ENCODE results near the gene PTGFR. TPM values are rescaled to one million over a fixed set of nuclear protein-coding genes. Genes with fewer than 3 reads are reported as not detected.

The PTGFR gene
- total and polyA plus RNA-seq, 4 donors: 0.36 to 44.3 (median 3.9) TPM; not detected in 1

DNA sequence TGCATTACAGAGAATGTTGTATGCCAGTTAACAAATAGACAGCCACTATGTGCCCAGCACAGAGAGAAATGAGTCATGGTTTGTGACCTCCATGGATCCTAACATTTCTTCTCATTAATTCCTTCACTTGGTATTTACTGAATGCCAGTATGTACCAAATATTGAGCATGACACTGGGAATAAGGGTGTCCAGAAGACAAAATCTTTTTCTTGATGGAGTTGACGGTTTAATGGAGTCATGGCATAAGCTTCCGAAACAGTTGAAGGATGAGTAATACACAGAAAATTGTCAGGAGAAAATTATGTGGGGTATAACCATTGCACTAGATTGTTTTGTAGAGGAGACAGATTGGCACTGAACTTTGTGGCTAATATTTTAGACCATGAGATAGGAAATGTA lies 36.9 kb downstream of the PTGFR start:
- ATAC-seq (ENCODE audit: low FRiP score) (no peak), DNase-seq (no peak)
- H3K9me3 ChIP-seq (ENCODE audit: control insufficient read depth, low read length): no peaks in the 10 kb centered on the region
- no peaks in the 10 kb centered on the region for H3K27me3 ChIP-seq (ENCODE audit: control insufficient read depth in 1 of 2, insufficient read depth in 2 of 2, low read length in 1 of 2)
- H3K36me3 ChIP-seq (ENCODE audit: control insufficient read depth in 1 of 2, insufficient read depth in 2 of 2, low read length in 1 of 2): no peaks in the 10 kb centered on the region
- 88 to 94% methylated on average over 2 of the region's 2 CpGs for WGBS, 2 donors
- no peaks in the 10 kb centered on the region for H3K4me1 ChIP-seq (ENCODE audit: control insufficient read depth in 1 of 2, insufficient read depth in 2 of 2, low read length in 2 of 2)
- intact Hi-C loops (cut with DNase I): no loop called here
- no peak overlapping the region for H3K27ac ChIP-seq (ENCODE audit: low read depth in 1 of 2, low read length in 2 of 2)
- no peak overlapping the region for H3K4me3 ChIP-seq (ENCODE audit: low read length in 2 of 2)

DNA sequence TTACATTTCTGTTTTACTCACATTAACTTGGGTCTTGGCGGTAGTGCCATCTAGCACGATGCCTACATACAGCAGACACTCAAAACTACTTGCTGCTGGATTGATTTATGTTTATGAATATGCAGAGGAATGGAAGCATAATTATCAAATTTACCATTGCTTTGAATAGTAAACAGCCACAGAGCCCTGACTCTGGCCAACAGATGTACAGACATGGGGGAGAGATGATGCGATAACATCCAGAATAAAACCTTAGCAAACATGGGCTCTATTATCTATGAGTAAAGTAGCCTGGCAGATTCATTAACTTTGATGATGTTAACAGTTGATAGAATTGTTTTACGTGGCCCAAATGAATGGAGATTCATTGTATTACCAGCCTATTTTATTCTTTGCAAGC lies 42.8 kb downstream of the PTGFR start:
- no peak for ATAC-seq (ENCODE audit: low FRiP score)
- WGBS, 2 donors: 85 to 89% methylated on average over 4 of the region's 4 CpGs
- Histone ChIP-seq H3K4me3 (ENCODE audit: low read length in 2 of 2) (no peak overlapping the region), H3K27ac (ENCODE audit: low read depth in 1 of 2, low read length in 2 of 2) (no peak overlapping the region), H3K36me3 (ENCODE audit: control insufficient read depth in 1 of 2, insufficient read depth in 2 of 2, low read length in 1 of 2) (no peaks in the 10 kb centered on the region), H3K9me3 (ENCODE audit: control insufficient read depth, low read length) (peaks cover 2% of the 10 kb centered on the region), H3K4me1 (ENCODE audit: control insufficient read depth in 1 of 2, insufficient read depth in 2 of 2, low read length in 2 of 2) (no peaks in the 10 kb centered on the region), H3K27me3 (ENCODE audit: control insufficient read depth in 1 of 2, insufficient read depth in 2 of 2, low read length in 1 of 2) (peaks cover 0 to 1% of the 10 kb centered on the region in 2 donors)
- intact Hi-C loops (cut with DNase I): no loop called here
- no peak for DNase-seq

DNA sequence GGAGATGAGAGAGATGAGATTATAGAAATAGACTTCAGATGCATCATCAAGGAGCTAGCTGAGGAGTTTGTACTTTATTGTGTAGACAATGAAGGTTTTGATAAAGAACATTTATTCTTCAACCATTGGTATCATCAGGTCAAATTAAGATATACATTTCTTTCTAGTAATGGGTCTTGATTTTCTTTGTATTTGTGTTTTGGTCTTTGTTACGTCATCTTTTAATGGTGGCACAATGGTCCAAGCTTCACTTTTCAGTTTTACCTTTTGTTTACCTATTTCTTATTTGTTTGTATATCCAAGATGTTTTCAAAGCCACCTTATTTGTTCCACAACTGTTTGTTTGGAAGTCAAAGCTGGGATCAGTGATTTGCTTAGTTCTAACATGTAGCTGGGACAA lies 44.5 kb downstream of the PTGFR start:
- H3K27me3 ChIP-seq (ENCODE audit: control insufficient read depth in 1 of 2, insufficient read depth in 2 of 2, low read length in 1 of 2): peaks cover 0 to 1% of the 10 kb centered on the region in 2 donors
- H3K27ac ChIP-seq (ENCODE audit: low read depth in 1 of 2, low read length in 2 of 2): no peak overlapping the region
- ATAC-seq (ENCODE audit: low FRiP score): no peak
- DNase-seq: no peak
- WGBS, 2 donors: 80 to 94% methylated on average over 1 of the region's 1 CpG
- no peaks in the 10 kb centered on the region for H3K4me1 ChIP-seq (ENCODE audit: control insufficient read depth in 1 of 2, insufficient read depth in 2 of 2, low read length in 2 of 2)
- H3K9me3 ChIP-seq (ENCODE audit: control insufficient read depth, low read length): peaks cover 2% of the 10 kb centered on the region
- intact Hi-C loops (cut with DNase I): no loop called here
- H3K36me3 ChIP-seq (ENCODE audit: control insufficient read depth in 1 of 2, insufficient read depth in 2 of 2, low read length in 1 of 2): no peaks in the 10 kb centered on the region
- H3K4me3 ChIP-seq (ENCODE audit: low read length in 2 of 2): no peak overlapping the region

DNA sequence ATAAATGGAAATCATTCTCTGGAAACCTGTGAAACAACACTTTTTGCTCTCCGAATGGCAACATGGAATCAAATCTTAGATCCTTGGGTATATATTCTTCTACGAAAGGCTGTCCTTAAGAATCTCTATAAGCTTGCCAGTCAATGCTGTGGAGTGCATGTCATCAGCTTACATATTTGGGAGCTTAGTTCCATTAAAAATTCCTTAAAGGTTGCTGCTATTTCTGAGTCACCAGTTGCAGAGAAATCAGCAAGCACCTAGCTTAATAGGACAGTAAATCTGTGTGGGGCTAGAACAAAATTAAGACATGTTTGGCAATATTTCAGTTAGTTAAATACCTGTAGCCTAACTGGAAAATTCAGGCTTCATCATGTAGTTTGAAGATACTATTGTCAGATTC lies 45.7 kb downstream of the PTGFR start:
- H3K4me1 ChIP-seq (ENCODE audit: control insufficient read depth in 1 of 2, insufficient read depth in 2 of 2, low read length in 2 of 2): no peaks in the 10 kb centered on the region
- peaks cover 0 to 1% of the 10 kb centered on the region in 2 donors for H3K27me3 ChIP-seq (ENCODE audit: control insufficient read depth in 1 of 2, insufficient read depth in 2 of 2, low read length in 1 of 2)
- H3K9me3 ChIP-seq (ENCODE audit: control insufficient read depth, low read length): peaks cover 2% of the 10 kb centered on the region
- no peaks in the 10 kb centered on the region for H3K36me3 ChIP-seq (ENCODE audit: control insufficient read depth in 1 of 2, insufficient read depth in 2 of 2, low read length in 1 of 2)
- no peak for DNase-seq
- H3K4me3 ChIP-seq (ENCODE audit: low read length in 2 of 2): no peak overlapping the region
- 86 to 89% methylated on average over 2 of the region's 2 CpGs for WGBS, 2 donors
- intact Hi-C loops (cut with DNase I): no loop called here
- no peak overlapping the region for H3K27ac ChIP-seq (ENCODE audit: low read depth in 1 of 2, low read length in 2 of 2)
- no peak for ATAC-seq (ENCODE audit: low FRiP score)

DNA sequence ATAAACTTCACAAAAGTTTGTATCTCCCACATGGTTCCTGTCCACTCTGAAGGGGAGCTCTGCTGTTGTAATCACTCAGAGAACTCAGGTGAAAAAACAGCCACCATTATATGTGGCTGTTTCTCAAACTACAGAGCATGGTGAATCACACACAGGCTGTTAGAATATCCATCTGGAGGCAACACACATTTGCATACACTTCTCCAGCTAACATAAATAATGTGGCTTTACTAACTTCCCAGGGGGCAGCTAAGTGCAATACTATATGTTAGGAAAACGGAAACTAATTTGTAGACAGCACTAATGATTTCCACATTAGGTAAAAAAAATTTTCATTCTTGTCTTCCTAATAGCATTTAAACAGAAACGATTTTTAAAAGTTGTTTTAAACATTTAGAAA lies 49.3 kb downstream of the PTGFR start:
- intact Hi-C loops (cut with DNase I): no loop called here
- Histone ChIP-seq H3K9me3 (ENCODE audit: control insufficient read depth, low read length) (no peaks in the 10 kb centered on the region), H3K4me3 (ENCODE audit: low read length in 2 of 2) (no peak overlapping the region), H3K4me1 (ENCODE audit: control insufficient read depth in 1 of 2, insufficient read depth in 2 of 2, low read length in 2 of 2) (no peaks in the 10 kb centered on the region), H3K27ac (ENCODE audit: low read depth in 1 of 2, low read length in 2 of 2) (no peak overlapping the region), H3K27me3 (ENCODE audit: control insufficient read depth in 1 of 2, insufficient read depth in 2 of 2, low read length in 1 of 2) (peaks cover 0 to 3% of the 10 kb centered on the region in 2 donors), H3K36me3 (ENCODE audit: control insufficient read depth in 1 of 2, insufficient read depth in 2 of 2, low read length in 1 of 2) (no peaks in the 10 kb centered on the region)
- DNase-seq: no peak
- 14 to 32% methylated on average over 2 of the region's 2 CpGs for WGBS, 2 donors
- ATAC-seq (ENCODE audit: low FRiP score): no peak

DNA sequence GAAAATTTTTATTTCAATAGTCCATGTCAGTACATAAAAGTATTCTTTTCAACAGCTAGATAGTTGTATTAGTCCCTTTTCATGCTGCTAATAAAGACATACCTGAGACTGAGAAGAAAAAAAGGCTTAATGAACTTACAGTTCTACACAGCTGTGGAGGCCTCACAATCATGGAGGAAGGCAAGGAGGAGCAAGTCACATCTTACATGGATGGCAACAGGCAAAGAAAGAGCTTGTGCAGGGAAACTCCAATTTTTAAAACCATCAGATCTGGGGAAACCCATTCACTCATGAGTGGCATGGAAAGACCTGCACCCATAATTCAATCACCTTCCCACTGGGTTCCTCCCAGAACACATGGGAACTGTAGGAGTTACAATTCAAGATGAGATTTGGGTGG lies 50.7 kb downstream of the PTGFR start:
- no peak overlapping the region for H3K4me3 ChIP-seq (ENCODE audit: low read length in 2 of 2)
- H3K4me1 ChIP-seq (ENCODE audit: control insufficient read depth in 1 of 2, insufficient read depth in 2 of 2, low read length in 2 of 2): no peaks in the 10 kb centered on the region
- H3K9me3 ChIP-seq (ENCODE audit: control insufficient read depth, low read length): no peaks in the 10 kb centered on the region
- ATAC-seq (ENCODE audit: low FRiP score) (no peak), DNase-seq (no peak)
- no peak overlapping the region for H3K27ac ChIP-seq (ENCODE audit: low read depth in 1 of 2, low read length in 2 of 2)
- H3K36me3 ChIP-seq (ENCODE audit: control insufficient read depth in 1 of 2, insufficient read depth in 2 of 2, low read length in 1 of 2): no peaks in the 10 kb centered on the region
- peaks cover 0 to 3% of the 10 kb centered on the region in 2 donors for H3K27me3 ChIP-seq (ENCODE audit: control insufficient read depth in 1 of 2, insufficient read depth in 2 of 2, low read length in 1 of 2)
- intact Hi-C loops (cut with DNase I): no loop called here

DNA sequence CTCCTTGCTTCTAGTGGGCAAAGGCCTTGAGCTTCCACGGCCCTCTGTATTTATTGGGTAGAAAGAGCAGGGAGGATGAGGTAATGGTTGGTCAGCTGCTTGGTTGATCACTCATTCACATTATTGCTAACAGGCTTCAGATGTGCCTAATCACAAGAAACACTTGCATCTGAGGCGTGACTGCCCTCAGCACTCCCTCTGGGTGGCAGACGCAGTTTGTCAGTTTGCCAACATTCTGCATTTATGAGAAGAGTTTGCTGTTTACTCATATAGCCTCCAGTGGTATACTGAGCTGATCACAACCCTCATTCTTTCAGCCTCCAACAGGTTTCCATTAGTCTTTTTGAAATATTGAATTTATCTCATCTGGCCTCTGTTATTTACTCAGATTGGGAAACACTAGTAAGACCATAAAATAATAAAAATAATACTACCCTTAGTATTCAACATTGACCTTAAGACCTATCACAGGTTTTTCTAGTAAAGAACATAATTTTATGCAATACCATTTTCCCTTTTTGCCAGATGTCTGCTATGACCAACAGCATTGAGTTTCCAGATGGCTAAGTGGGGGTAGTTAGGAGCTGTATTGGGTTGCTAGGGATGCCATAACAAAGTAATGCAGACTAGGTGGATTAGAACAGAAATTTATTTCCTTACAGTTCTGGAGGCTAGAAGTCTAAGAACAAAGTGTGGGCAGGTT lies 53.3 kb downstream of the PTGFR start:
- H3K4me3 ChIP-seq (ENCODE audit: low read length in 2 of 2): no peak overlapping the region
- H3K27me3 ChIP-seq (ENCODE audit: control insufficient read depth in 1 of 2, insufficient read depth in 2 of 2, low read length in 1 of 2): peaks cover 0 to 2% of the 10 kb centered on the region in 2 donors
- intact Hi-C loops (cut with DNase I): no loop called here
- H3K9me3 ChIP-seq (ENCODE audit: control insufficient read depth, low read length): no peaks in the 10 kb centered on the region
- no peaks in the 10 kb centered on the region for H3K36me3 ChIP-seq (ENCODE audit: control insufficient read depth in 1 of 2, insufficient read depth in 2 of 2, low read length in 1 of 2)
- DNase-seq (no peak), ATAC-seq (ENCODE audit: low FRiP score) (no peak)
- no peak overlapping the region for H3K27ac ChIP-seq (ENCODE audit: low read depth in 1 of 2, low read length in 2 of 2)
- H3K4me1 ChIP-seq (ENCODE audit: control insufficient read depth in 1 of 2, insufficient read depth in 2 of 2, low read length in 2 of 2): no peaks in the 10 kb centered on the region
- WGBS, 2 donors: 56 to 71% methylated on average over 3 of the region's 3 CpGs

DNA sequence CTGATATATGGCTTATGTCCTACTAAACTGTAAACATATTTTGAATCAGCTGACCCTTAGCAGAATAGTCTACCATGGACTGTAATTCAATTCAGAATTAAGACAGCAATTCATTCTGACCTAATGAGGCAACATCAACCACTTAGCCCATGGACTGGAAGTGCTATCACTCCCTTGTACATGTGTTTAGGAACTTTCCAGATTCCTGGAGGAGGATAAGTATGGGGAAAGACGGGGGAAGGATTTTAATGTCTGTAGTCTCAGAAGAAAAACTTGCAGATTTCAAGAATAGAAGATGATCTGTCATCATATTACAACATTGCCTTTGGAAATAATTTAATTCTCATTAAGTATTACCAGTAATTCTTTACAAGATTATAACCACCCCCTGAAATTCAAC lies 56.3 kb downstream of the PTGFR start:
- H3K4me3 ChIP-seq (ENCODE audit: low read length in 2 of 2): no peak overlapping the region

DNA sequence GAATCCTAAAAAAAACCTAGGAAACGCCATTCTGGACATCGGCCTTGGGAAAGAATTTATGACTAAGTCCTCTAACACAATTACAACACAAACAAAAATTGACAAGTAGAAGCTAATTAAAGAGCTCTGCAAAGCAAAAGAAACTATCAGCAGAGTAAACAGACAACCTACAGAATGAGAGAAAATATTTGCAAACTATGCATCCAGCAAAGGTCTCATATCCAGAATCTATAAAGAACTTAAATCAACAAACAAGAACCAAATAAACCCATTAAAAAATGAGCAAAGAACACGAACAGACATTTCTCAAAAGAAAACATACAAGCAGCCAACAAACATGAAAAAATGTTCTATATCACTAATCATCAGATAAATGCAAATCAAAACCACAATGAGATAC lies 58.6 kb downstream of the PTGFR start:
- Histone ChIP-seq H3K9me3 (ENCODE audit: control insufficient read depth, low read length) (peaks cover 4% of the 10 kb centered on the region), H3K27ac (ENCODE audit: low read depth in 1 of 2, low read length in 2 of 2) (no peak overlapping the region), H3K36me3 (ENCODE audit: control insufficient read depth in 1 of 2, insufficient read depth in 2 of 2, low read length in 1 of 2) (no peaks in the 10 kb centered on the region), H3K27me3 (ENCODE audit: control insufficient read depth in 1 of 2, insufficient read depth in 2 of 2, low read length in 1 of 2) (peaks cover 0 to 2% of the 10 kb centered on the region in 2 donors), H3K4me1 (ENCODE audit: control insufficient read depth in 1 of 2, insufficient read depth in 2 of 2, low read length in 2 of 2) (no peaks in the 10 kb centered on the region), H3K4me3 (ENCODE audit: low read length in 2 of 2) (no peak overlapping the region)
- DNase-seq (no peak), ATAC-seq (ENCODE audit: low FRiP score) (no peak)
- intact Hi-C loops (cut with DNase I): no loop called here
- 29 to 47% methylated on average over 3 of the region's 3 CpGs for WGBS, 2 donors

More for the DNA sequence above, 56.3 kb downstream of the PTGFR start:
- 40 to 44% methylated on average over 1 of the region's 1 CpG for WGBS, 2 donors
- Histone ChIP-seq H3K27me3 (ENCODE audit: control insufficient read depth in 1 of 2, insufficient read depth in 2 of 2, low read length in 1 of 2) (peaks cover 0 to 2% of the 10 kb centered on the region in 2 donors), H3K36me3 (ENCODE audit: control insufficient read depth in 1 of 2, insufficient read depth in 2 of 2, low read length in 1 of 2) (no peaks in the 10 kb centered on the region), H3K4me1 (ENCODE audit: control insufficient read depth in 1 of 2, insufficient read depth in 2 of 2, low read length in 2 of 2) (no peaks in the 10 kb centered on the region), H3K9me3 (ENCODE audit: control insufficient read depth, low read length) (no peaks in the 10 kb centered on the region), H3K27ac (ENCODE audit: low read depth in 1 of 2, low read length in 2 of 2) (no peak overlapping the region)
- DNase-seq (no peak), ATAC-seq (ENCODE audit: low FRiP score) (no peak)
- intact Hi-C loops (cut with DNase I): no loop called here
